Activated effector memory CD4-positive, alpha-beta T cell treated with anti-CD3 and anti-CD28 coated beads, Interleukin-2, amount 50 U/mL, for 16 hours (primary cell): ENCODE results near the gene C1orf52.
"Not testable (repeated sequence)": the region's sequence is repeated elsewhere in the genome, so short reads cannot be mapped to it uniquely, and the experiment has no call there.

Experiments
- DNase-seq: peaks from one replicate; pipeline ENCODE4 v3.0.0-alpha.2; 2020

The C1orf52 gene

DNA sequence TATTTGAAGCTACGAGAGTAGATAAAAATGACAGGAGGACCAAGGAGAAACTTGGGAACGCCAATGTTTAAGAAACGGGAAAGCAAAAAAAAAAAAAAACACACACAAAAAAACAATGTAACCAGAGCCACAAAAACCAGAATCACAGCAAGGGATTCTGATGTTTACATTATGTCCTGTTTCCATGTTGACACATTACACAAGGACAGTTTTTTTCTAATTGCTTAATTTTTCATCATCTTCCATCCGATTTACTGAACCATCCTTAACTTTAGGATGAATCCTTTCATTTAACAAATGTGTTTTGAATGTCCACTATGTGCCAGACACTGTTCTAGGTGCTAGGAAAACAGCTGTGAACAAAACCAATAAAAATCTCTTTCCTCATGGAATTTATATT lies 18.3 kb upstream of the C1orf52 start:
- no peak for DNase-seq

- DNase-seq, result no peak
Measured at GRCh38 chr1:85276978-85277639, 17.6 kb upstream of the C1orf52 start.

GRCh38 chr1:85276215-85276977 lies 16.9 kb upstream of the C1orf52 start, which contains the start of gene BCL10:
TSS of gene BCL10 (minus strand) at chr1:85276632. CDS start at chr1:85276352, 280 bp downstream.
- DNase-seq, result peak; percentile 99

- peak; percentile 66 for DNase-seq
Measured at GRCh38 chr1:85275701-85276214, 16.3 kb upstream of the C1orf52 start.

DNA sequence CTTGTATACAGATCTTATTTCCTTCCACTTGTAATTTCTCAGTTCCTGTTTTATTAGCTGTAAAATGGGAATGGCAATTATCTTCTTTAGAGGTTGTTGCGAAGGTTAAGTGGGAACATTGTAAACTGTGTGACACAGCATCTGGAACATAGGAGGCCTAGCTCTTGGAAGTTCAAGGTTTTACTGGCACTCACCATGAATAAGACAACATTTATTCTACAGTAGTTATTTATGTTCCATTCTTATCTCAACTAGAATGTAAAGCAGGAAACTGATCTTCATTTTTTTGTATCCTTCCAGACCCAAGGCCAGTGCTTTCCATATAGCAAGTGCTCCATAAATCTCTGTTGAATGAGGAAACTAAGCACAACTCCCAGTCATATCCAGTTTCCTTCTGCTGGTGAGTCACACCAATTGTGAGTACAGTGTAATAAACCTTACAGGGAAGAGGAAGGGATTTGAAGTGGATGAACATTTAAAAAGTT lies 15.5 kb upstream of the C1orf52 start:
- DNase-seq, result no peak

- DNase-seq, result no peak
Measured at GRCh38 chr1:85273397-85273796, 13.9 kb upstream of the C1orf52 start.

GRCh38 chr1:85268801-85269585 lies 9.5 kb upstream of the C1orf52 start:
- DNase-seq, result no peak

- no peak for DNase-seq
Measured at GRCh38 chr1:85267313-85267712, 7.9 kb upstream of the C1orf52 start.

DNA sequence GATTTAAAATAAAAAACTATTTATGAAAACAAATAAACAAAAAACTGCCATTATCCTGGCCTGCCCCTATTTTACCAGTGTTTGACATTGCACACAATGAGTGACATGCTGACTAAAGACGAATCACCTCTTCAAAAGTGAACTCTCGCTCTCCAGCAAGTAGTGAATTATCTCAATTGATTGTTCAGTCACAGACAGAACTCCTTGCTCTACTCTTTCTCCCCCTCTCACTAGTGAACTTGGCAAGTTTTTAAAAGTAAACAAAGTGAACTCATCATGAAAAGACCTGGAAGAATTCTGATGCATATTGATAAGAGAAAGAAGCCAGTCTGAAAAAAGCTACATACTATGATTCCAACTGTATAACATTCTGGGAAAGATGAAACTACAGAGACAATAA lies 4.7 kb upstream of the C1orf52 start:
- no peak for DNase-seq

GRCh38 chr1:85262985-85263384 lies 3.5 kb upstream of the C1orf52 start:
- no peak for DNase-seq

DNA sequence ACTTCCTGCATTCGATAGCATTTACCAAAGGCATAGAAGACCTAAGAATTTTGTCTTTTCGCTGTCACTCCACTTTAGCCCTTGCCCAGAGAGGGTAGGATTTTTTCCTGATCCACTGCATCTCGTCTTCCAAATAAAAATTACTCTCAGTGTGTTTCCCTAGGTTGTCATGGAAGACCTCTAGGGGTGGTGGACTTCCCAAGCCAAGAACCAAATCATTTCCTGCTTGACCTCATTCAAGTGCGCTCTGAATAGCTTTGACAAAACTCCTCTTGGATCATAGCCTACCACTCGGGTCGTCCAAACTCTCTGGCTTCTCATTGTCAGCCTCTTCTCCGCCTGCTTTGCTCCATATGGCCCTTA lies 431 bp upstream of the C1orf52 start:
- DNase-seq, result no peak

DNA sequence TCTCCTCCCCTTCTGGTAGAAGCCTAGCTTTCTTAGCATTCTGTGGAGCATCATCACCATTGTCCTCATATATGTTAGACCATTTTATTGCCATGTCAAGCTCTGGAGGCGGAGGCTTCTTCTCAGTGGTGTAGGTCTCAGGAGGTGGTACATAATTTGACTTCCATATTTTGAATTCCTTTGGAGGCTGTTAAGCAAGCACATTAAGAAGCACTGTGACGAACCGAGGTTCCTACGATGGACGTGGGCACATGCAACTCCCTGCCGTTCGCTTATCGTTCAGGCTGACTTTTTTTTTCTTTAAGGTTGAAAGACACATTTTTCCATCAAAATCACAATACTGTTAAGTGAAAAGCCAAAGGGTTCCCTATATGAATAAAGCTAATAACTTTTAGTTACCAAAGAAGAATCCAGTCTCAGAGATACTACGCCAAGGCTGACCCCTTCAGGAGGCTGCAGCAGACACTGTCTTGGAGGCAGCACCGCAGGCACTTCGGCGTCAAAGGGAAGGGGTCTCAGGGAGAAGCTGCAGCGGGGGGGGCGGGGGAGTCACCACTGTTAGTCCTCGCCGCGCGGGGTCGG lies 835 bp downstream of the C1orf52 start:
- DNase-seq, result no peak

- not testable (repeated sequence) for DNase-seq
Measured at GRCh38 chr1:85249042-85249441, 10.4 kb downstream of the C1orf52 start.

- DNase-seq, result no peak
Measured at GRCh38 chr1:85245891-85246290, 13.6 kb downstream of the C1orf52 start.

GRCh38 chr1:85245456-85245855 lies 14.0 kb downstream of the C1orf52 start:
- no peak for DNase-seq

- no peak for DNase-seq
Measured at GRCh38 chr1:85244271-85245061, 15.0 kb downstream of the C1orf52 start.

GRCh38 chr1:85243372-85243771 lies 16.1 kb downstream of the C1orf52 start:
- DNase-seq, result no peak

DNA sequence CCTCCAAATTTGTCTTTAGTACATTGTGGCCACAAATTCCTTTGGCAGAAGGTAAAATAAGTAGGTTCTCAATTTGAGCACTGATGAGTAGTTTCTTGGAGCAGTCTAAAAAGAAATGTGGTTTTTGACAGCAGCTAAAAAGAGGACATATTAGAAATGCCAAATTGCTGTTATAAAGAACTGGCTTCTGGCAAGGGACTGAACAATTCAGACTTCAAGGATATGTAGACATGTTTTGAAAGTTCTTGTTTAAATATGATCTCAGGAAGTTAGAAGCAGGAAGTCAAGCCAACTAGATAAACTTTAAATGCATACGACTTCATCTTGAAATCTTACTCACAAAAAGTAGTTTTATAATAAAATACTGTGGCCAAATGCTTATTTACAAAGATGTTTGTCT lies 18.8 kb downstream of the C1orf52 start:
- no peak for DNase-seq

DNA sequence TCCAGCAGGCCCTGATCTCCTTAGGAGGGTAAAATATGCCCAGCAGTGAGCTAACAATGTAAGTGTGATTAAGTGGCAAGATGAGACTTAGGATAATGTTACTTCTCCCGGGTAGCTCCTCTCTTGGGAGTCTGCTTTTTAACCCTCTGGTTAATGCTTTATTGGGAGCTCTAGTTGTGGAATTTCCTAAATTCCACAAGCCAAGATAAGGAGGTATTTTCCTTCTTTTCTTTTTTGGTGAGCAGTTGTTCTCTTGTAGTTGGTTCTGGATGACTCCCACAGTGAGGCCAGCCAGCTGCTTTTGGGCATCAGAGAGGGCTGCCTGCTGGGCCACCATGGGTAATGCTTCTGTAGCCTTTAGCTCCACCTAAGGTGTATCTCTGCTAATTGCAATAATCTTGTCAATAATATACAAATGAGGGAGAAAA lies 19.3 kb downstream of the C1orf52 start:
- DNase-seq, result no peak

- DNase-seq, result no peak
Measured at GRCh38 chr1:85237613-85238012, 21.8 kb downstream of the C1orf52 start.

- no peak for DNase-seq
Measured at GRCh38 chr1:85230305-85230977, 29.0 kb downstream of the C1orf52 start.
